22Rv1 (cell line): ENCODE results near the gene MMP15.

ENCODE experiments used
- ZFX ChIP-seq: fragments of 450-650 bp; IDR thresholded peaks from 2 replicates; pipeline ENCODE4 v1.6.1; 2017; ENCODE audit warnings: antibody characterized with exemption, borderline replicate concordance
- TF ChIP-seq, protein P1 (sequence below): fragments of 450-650 bp; IDR thresholded peaks from 2 replicates; pipeline ENCODE4 v1.5.1; 2017; ENCODE audit warnings: mild to moderate bottlenecking

- TF ChIP-seq, protein P1, sequence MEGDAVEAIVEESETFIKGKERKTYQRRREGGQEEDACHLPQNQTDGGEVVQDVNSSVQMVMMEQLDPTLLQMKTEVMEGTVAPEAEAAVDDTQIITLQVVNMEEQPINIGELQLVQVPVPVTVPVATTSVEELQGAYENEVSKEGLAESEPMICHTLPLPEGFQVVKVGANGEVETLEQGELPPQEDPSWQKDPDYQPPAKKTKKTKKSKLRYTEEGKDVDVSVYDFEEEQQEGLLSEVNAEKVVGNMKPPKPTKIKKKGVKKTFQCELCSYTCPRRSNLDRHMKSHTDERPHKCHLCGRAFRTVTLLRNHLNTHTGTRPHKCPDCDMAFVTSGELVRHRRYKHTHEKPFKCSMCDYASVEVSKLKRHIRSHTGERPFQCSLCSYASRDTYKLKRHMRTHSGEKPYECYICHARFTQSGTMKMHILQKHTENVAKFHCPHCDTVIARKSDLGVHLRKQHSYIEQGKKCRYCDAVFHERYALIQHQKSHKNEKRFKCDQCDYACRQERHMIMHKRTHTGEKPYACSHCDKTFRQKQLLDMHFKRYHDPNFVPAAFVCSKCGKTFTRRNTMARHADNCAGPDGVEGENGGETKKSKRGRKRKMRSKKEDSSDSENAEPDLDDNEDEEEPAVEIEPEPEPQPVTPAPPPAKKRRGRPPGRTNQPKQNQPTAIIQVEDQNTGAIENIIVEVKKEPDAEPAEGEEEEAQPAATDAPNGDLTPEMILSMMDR, result no peak
- no peak for TF ChIP-seq ZFX
Observed at GRCh38 chr16:58046936-58047335, 21.4 kb downstream of the MMP15 start.
